ENCODE results near the gene POLG2.
"Not testable (repeated sequence)": the region's sequence is repeated elsewhere in the genome, so short reads cannot be mapped to it uniquely, and the experiment has no call there.

The POLG2 gene

DNA sequence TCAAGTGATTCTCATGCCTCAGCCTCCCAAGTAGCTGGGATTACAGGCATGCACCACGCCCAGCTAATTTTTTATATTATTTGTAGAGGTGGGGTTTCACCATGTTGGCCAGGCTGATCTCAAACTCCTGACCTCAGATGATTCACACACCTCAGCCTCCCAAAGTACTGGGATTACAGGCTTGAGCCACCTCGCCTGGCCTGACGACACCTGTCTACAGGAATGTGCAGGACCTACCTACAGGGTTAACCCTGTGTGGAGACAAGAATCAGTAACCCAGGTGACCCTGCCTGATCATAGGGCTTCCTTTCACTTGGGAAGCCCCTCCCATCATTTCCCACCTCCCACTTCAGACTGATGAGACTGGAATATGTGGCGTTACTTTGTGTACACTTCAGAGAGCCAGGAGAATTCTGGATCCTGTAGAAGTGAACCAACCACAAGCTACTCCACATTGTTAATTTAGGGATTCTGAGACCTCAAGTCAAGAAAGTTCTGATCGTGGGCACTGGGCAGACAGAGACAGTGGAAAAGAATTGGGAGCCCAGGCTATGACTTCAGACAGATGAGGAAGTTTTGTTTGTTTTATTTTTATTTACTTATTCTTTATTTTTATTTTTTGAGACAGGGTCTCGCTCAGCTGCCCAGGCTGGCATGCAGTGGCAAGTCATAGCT is 53.6 kb downstream of the POLG2 start:
- no peak for DNase-seq (ENCODE audit: low read depth in 1 of 2, low spot score in 1 of 2)

DNA sequence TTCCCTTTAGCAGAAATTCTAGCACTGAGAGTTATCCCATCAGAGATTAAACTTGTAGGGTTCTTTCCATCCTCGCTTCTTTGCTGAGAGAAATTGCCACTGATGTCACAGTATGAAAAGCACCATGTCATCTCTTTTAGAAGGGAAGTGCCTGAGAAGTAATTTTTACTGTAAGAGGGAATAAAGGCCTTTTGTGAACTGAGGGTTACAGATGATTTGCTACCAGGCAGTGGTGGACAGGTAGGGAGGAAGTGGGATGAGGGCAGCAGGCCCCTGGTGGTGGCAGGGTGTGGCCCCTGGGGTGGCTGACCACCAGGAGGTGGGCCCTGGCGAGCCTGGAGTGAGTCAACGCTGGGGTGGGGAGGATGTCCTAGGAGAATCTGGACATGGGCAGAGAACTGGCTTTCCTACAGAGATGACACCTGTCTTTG is 54.3 kb downstream of the POLG2 start:
- no peak for DNase-seq (ENCODE audit: low read depth in 1 of 2, low spot score in 1 of 2)

DNA sequence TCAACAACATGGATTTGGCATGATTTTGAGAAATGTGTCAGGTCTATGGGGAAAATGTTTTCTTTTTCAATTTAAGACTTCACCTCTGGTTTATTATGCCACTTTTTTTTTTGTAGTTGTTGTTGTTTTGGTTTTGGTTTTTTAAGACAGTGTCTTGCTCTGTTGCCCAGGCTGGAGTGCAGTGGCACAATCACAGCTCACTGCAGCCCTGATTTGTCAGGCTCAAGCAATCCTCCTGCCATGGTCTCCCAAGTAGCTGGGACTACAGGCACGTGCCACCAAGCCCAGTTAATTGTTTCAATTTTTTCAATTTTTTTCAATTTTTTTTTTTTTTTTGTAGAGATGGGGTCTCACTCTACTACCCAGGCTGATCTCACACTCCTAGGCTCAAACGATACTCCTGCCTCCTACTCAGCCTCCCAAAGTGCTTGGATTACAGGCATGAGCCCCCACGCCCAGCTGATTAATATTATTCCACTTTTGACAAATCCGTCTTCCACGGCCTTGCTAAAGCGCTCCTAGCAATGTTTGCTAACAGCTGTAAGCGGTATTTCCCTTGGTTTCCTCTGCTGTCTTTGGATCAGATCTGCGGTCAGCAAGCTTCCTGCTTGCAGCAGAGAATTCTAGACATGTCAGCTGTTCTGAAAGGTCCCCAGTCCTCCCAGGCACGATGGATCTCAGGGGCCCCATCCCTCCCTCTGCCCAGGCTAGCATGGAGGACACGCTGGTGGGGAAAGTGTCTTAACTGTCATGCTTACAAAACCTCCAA is 54.9 kb downstream of the POLG2 start:
- no peak for DNase-seq (ENCODE audit: low read depth in 1 of 2, low spot score in 1 of 2)

DNA sequence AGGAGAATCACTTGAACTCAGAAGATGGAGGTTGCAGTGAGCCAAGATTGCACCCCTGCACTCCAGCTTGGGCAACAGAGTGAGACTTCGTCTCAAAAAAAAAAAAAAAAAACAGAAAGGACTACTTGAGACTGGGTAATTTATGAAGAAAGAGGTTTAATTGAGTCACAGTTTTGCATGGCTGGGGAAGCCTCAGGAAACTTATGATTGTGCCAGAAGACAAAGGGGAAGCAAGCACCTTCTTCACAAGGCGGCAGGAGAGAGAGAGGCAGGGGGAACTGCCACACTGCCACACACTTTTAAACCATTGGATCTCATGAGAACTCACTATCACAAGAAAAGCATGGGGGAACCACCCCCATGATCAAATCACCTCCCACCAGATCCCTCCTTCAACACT is 56.9 kb downstream of the POLG2 start:
- no peak for DNase-seq (ENCODE audit: low read depth in 1 of 2, low spot score in 1 of 2)

DNA sequence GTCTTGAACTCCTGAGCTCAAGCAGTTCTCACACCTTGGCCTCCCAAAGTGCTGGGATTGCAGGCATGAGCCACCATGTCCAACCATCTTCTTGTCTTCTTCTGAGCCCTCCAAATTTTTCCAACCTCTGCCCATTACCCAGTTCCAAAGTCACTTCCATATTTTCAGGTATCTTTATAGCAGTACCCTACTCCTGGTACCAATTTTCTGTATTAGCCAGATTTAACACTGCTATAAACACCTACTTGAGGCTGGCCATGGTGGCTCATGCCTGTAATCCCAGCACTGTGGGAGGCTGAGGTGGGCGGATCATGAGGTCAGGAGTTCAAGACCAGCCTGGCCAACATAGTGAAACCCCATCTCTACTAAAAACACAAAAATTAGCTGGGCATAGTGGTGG is 57.3 kb downstream of the POLG2 start:
- DNase-seq (ENCODE audit: low read depth in 1 of 2, low spot score in 1 of 2), result not testable (repeated sequence)

DNA sequence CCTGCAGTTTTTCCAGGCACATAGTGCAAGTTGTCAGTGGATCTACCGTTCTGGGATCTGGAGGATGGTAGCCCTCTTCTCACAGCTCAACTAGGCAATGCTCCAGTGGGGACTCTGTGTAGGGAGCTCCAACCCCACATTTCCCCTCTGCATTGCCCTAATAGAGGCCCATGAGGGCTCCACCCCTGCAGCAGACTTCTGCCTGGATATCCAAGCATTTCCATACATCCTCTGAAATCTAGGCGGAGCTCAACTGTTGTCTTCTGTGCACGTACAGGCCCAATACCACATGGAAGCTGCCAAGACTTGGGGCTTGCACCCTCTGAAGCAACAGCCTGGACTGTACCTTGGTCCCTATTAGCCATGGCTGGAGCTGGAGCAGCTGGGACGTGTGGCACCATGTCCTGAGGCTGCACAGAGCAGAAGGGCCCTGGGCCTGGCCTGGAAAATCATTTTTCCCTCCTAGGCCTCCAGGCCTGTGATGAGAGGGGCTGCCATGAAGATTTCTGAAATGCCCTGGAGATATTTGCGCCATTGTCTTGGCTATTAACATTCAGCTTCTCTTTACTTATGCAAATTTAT is 58.8 kb downstream of the POLG2 start:
- no peak for DNase-seq (ENCODE audit: low read depth in 1 of 2, low spot score in 1 of 2)

DNA sequence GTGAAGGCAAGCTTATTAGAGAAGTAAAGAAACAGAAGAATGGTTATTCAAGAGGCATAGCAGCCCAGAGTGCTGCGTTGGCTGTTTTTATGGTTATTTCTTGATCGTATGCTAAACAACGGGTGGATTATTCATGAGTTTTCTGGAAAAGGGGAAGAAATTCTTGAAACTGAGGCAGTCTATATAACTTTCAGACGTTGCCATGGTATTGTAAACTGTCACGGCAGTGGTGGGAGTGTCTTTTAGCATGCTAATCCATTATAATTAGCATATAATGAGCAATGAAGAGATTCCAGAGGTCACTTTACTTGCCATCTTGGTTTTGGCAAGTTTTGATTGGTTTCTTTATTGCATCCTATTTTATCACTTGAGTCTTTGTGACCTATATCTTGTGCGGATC is 65.3 kb downstream of the POLG2 start:
- no peak for DNase-seq (ENCODE audit: low read depth in 1 of 2, low spot score in 1 of 2)

- not testable (repeated sequence) for DNase-seq (ENCODE audit: low read depth in 1 of 2, low spot score in 1 of 2)
These were observed 66.8 kb downstream of the POLG2 start for GRCh38 chr17:64430036-64430435.

DNA sequence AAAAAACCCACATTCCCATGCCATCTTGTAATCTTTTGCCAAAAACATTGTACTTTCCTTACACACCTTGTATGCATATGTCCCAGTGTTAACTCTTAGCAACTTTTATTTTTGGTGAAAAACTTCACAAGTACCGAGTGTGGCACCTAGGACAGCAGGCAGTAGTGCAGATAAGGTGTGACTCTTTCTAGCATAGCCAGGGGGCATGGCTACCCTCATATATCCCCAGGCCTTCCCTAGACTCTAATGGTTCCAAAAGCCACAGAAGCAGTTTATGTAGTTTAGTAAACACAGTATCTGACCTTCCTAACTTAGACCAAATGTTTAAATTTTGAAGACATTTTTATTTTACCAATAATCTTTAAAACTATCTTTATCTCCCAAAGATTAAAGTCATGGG is 68.4 kb downstream of the POLG2 start:
- DNase-seq (ENCODE audit: low read depth in 1 of 2, low spot score in 1 of 2), result no peak

All from activated CD4-positive, alpha-beta T cell treated with anti-CD3 and anti-CD28 coated beads, Interleukin-2, amount 50 U/mL, for 24 hours (primary cell).